RCC 7860 (cell line): ENCODE results near the gene AMOTL1.
A peak's percentile ranks its signal among the peaks of the same experiment; 100 is the strongest.
"Not testable (repeated sequence)": the region's sequence is repeated elsewhere in the genome, so short reads cannot be mapped to it uniquely, and the experiment has no call there.

Experiments used
- DNase-seq: peaks from one replicate; pipeline ENCODE4 v3.0.0-alpha.2; 2015; ENCODE audit warnings: low spot score
- FAIRE-seq: peaks from 2 replicates; lab custom pipeline; 2012; peaks lifted over from hg19 to GRCh38; lab: Jason Lieb, UNC

Gene AMOTL1

GRCh38 chr11:94912806-94913205 is 144.7 kb downstream of the AMOTL1 start:
- DNase-seq (no peak), FAIRE-seq (no peak)

- not testable (repeated sequence) for DNase-seq, FAIRE-seq
Observed at GRCh38 chr11:94913718-94914394, 145.7 kb downstream of the AMOTL1 start.

- DNase-seq (no peak), FAIRE-seq (no peak)
Observed at GRCh38 chr11:94920311-94920710, 152.2 kb downstream of the AMOTL1 start.

GRCh38 chr11:94922321-94923003 is 154.3 kb downstream of the AMOTL1 start:
- FAIRE-seq: no peak
- DNase-seq: no peak

- FAIRE-seq (no peak), DNase-seq (no peak)
Observed at GRCh38 chr11:94923004-94923334, 154.8 kb downstream of the AMOTL1 start.

GRCh38 chr11:94924171-94924572 is 156.0 kb downstream of the AMOTL1 start:
- no peak for FAIRE-seq

GRCh38 chr11:94924612-94925011 is 156.5 kb downstream of the AMOTL1 start:
- FAIRE-seq (no peak), DNase-seq (no peak)

More at GRCh38 chr11:94924171-94924572, 156.0 kb downstream of the AMOTL1 start:
- no peak for DNase-seq

GRCh38 chr11:94925422-94926270 is 157.5 kb downstream of the AMOTL1 start:
- FAIRE-seq (no peak), DNase-seq (peak; percentile 25)

GRCh38 chr11:94926271-94926625 is 158.1 kb downstream of the AMOTL1 start:
- no peak for FAIRE-seq

More at GRCh38 chr11:94926271-94926625, 158.1 kb downstream of the AMOTL1 start:
- DNase-seq: no peak
